Endothelial cell of umbilical vein (primary cell): ENCODE results near the gene NUDT21. TPM values are rescaled to one million over a fixed set of nuclear protein-coding genes. Genes with fewer than 3 reads are reported as not detected.

Experiments used
- BruUV-seq: library from RNA; stranded (reverse); fragments of 400-500 nt; replicated peaks from 2 replicates; lab custom pipeline; 2021; lab: Mats Ljungman, UMichigan
- CTCF ChIA-PET: fragments of 300-600, 350-600 bp; sonication (Branson Sonifier 250); formaldehyde crosslinking; loops from one replicate; lab custom pipeline; 2021; ENCODE audit warnings: antibody characterized with exemption, inconsistent platforms; lab: Charles Lee
- POLR2A ChIA-PET: fragments of 300-600, 350-600 bp; sonication (Branson Sonifier 250); formaldehyde crosslinking; loops from one replicate; lab custom pipeline; 2021; ENCODE audit warnings: antibody characterized with exemption, inconsistent platforms; lab: Charles Lee
- DNase-seq: peaks from one replicate; pipeline ENCODE4 v3.0.0-alpha.2; 2011; ENCODE audit warnings: low read depth, low spot score
- FAIRE-seq: peaks from 2 replicates; lab custom pipeline; 2011; peaks lifted over from hg19 to GRCh38; lab: Jason Lieb, UNC
- H2AFZ ChIP-seq: 2 replicates; pipeline ENCODE4 v1.6.0; 2012; ENCODE audit warnings: low read depth, low read length, control low read depth, inconsistent platforms
- H3K27ac ChIP-seq: 2 replicates; pipeline ENCODE4 v1.5.1; 2011; ENCODE audit warnings: low read depth, mild to moderate bottlenecking, control low read depth, low read length, moderate library complexity; ENCODE audit not compliant: insufficient read depth
- H3K27me3 ChIP-seq, 2 experiments: 2 replicates each; pipeline versions ENCODE4 v1.6.0 to v1.6.1; 2011; ENCODE audit warnings: low read length in 2 of 2, mixed read lengths in 1 of 2; ENCODE audit not compliant: control insufficient read depth in 2 of 2, insufficient read depth in 2 of 2
- H3K36me3 ChIP-seq, 2 experiments: 2 replicates in 1 of 2; 3 replicates in 1 of 2; pipeline ENCODE4 v1.5.1; 2011; ENCODE audit warnings: low read length in 2 of 2, mild to moderate bottlenecking in 1 of 2, moderate library complexity in 1 of 2; ENCODE audit not compliant: control insufficient read depth in 2 of 2, insufficient read depth in 2 of 2; ENCODE audit errors: extremely low read depth in 1 of 2
- H3K4me1 ChIP-seq: 3 replicates; pipeline ENCODE4 v1.5.1; 2011; ENCODE audit warnings: mild to moderate bottlenecking, low read length; ENCODE audit not compliant: control insufficient read depth, insufficient read depth; ENCODE audit errors: extremely low read depth
- H3K4me2 ChIP-seq: 2 replicates; pipeline ENCODE4 v1.6.1; 2011; ENCODE audit warnings: low read length, control low read depth, mixed read lengths; ENCODE audit not compliant: insufficient read depth
- H3K4me3 ChIP-seq, 3 experiments: fragments of 200-600 bp in 1 of 3; sonication (generic), shearing (Covaris generic) in 1 of 3; replicated peaks in 1 of 3; 2 replicates each; pipeline ENCODE4 v1.5.1; 2011 to 2016; ENCODE audit warnings: control low read depth in 3 of 3, low read length in 3 of 3, mild to moderate bottlenecking in 2 of 3, inconsistent platforms in 1 of 3, low read depth in 1 of 3, moderate library complexity in 1 of 3; ENCODE audit not compliant: insufficient read depth in 1 of 3
- H3K79me2 ChIP-seq: 2 replicates; pipeline ENCODE4 v1.6.0; 2012; ENCODE audit warnings: low read length, inconsistent platforms; ENCODE audit not compliant: control insufficient read depth, insufficient read depth
- H3K9ac ChIP-seq: replicated peaks from 2 replicates; pipeline ENCODE3; 2011; ENCODE audit warnings: low read length, control low read depth; ENCODE audit not compliant: insufficient read depth; ENCODE audit errors: extremely low read depth
- H3K9me1 ChIP-seq: replicated peaks from 3 replicates; pipeline ENCODE4 v1.6.0; 2011; ENCODE audit warnings: mild to moderate bottlenecking, low read length; ENCODE audit not compliant: control insufficient read depth, insufficient read depth; ENCODE audit errors: extremely low read depth
- H3K9me3 ChIP-seq: replicated peaks from 2 replicates; pipeline ENCODE4 v1.5.1; 2012; ENCODE audit warnings: low read length, inconsistent platforms; ENCODE audit not compliant: control insufficient read depth, insufficient read depth
- H4K20me1 ChIP-seq: replicated peaks from 2 replicates; pipeline ENCODE3; 2011; ENCODE audit warnings: mild to moderate bottlenecking, low read length; ENCODE audit not compliant: control insufficient read depth, insufficient read depth; ENCODE audit errors: extremely low read depth
- CTCF ChIP-seq, 2 donors: IDR thresholded peaks; 1 replicate in 1 of 2; 2 replicates in 1 of 2; pipeline ENCODE4 v1.5.1; 2011; ENCODE audit warnings: low read length in 2 of 2, mild to moderate bottlenecking in 2 of 2, moderate library complexity in 2 of 2, control low read depth in 1 of 2, inconsistent platforms in 1 of 2, low read depth in 1 of 2; ENCODE audit not compliant: insufficient read depth in 1 of 2; ENCODE audit errors: extremely low read depth in 1 of 2
- EZH2 ChIP-seq: IDR thresholded peaks from 2 replicates; pipeline ENCODE4 v1.6.1; 2012; ENCODE audit warnings: borderline replicate concordance, low read depth, mild to moderate bottlenecking, moderate library complexity, low read length, inconsistent platforms; ENCODE audit not compliant: severe bottlenecking
- FOS ChIP-seq: IDR thresholded peaks from 2 replicates; pipeline ENCODE4 v1.6.1; 2011; ENCODE audit warnings: mild to moderate bottlenecking, low read length, moderate library complexity, borderline replicate concordance; ENCODE audit not compliant: insufficient read depth
- GATA2 ChIP-seq: IDR thresholded peaks from 2 replicates; pipeline ENCODE4 v1.7.0; 2011; ENCODE audit warnings: low read depth, mild to moderate bottlenecking, moderate library complexity, mixed read lengths, low read length; ENCODE audit not compliant: insufficient read length, insufficient read depth
- JUN ChIP-seq: IDR thresholded peaks from 2 replicates; pipeline ENCODE4 v1.6.1; 2011; ENCODE audit warnings: borderline replicate concordance, low read depth; ENCODE audit not compliant: insufficient read length, insufficient read depth
- MYC ChIP-seq: IDR thresholded peaks from one replicate; pipeline ENCODE4 v1.6.1; 2011; ENCODE audit warnings: mild to moderate bottlenecking, low read depth, low read length
- POLR2A ChIP-seq: IDR thresholded peaks from 2 replicates; pipeline ENCODE4 v1.6.1; 2012; ENCODE audit warnings: low read depth, mild to moderate bottlenecking, control low read depth, low read length
- POLR2AphosphoS5 ChIP-seq: IDR thresholded peaks from 2 replicates; pipeline ENCODE4 v1.6.1; 2012; ENCODE audit warnings: low read depth, mild to moderate bottlenecking, control low read depth, low read length, moderate library complexity; ENCODE audit not compliant: insufficient read depth
- dilution Hi-C: fragments of 300-500 bp; cut with MboI; formaldehyde crosslinking; loops from one replicate; pipeline ENCODE4 v1.15.0; 2019; ENCODE audit warnings: low sequenced_read_pairs; ENCODE audit not compliant: extremely low pct_ligation_motif_present
- intact Hi-C: fragments of 100-400 bp; cut with micrococcal nuclease; formaldehyde crosslinking; loops from one replicate; pipeline ENCODE4 v1.10.0; 2022
- polyA plus RNA-seq, 4 experiments: library from polyadenylated mRNA; depleted of rRNA in 3 of 4; stranded (reverse) in 3 of 4; unstranded in 1 of 4; fragments of >200 nt; gene quantifications; 2 replicates each; pipeline versions ENCODE4 v1.2.1 to v1.2.3, GENCODE V29; 2011 to 2012; ENCODE audit warnings: missing spikeins in 1 of 4
- total RNA-seq: library from RNA; stranded (reverse); gene quantifications from 2 replicates; pipeline ENCODE4 v1.2.3, GENCODE V29; 2021
- TF ChIP-seq, protein P1 (sequence below): IDR thresholded peaks from 2 replicates; pipeline ENCODE4 v1.6.1; 2011; ENCODE audit not compliant: insufficient read depth, insufficient read length

The NUDT21 gene
- total and polyA plus RNA-seq, 2 donors (not counting 3 experiments of a cell fraction or from before 2014, with no cell fraction given), result 56.4 to 158 TPM

- dilution Hi-C loops, result no loop called here
- Histone ChIP-seq H3K4me2 (no peak overlapping the region), H3K36me3 (peaks cover 4 to 43% of the 10 kb centered on the region in 2 experiments), H3K4me1 (no peaks in the 10 kb centered on the region), H3K27ac (no peak overlapping the region), H3K27me3 (no peaks in the 10 kb centered on the region), H3K9me1 (no peaks in the 10 kb centered on the region), H4K20me1 (no peaks in the 10 kb centered on the region), H3K9ac (no peak overlapping the region), H3K79me2 (no peaks in the 10 kb centered on the region), H3K4me3 (no peak overlapping the region), H3K9me3 (no peaks in the 10 kb centered on the region), H2AFZ (no peak overlapping the region)
- intact Hi-C loops, result no loop called here
- no TSS peak for BruUV-seq
- no peak for FAIRE-seq
- ChIA-PET POLR2A (no interaction called here), CTCF (no interaction called here)
- no peak for DNase-seq
- TF ChIP-seq POLR2A, result no peak
- TF ChIP-seq EZH2, result no peak
- no peak for TF ChIP-seq CTCF (IDR thresholded peaks at IDR 0.05; ENCODE audit: extremely low read depth in 1 of 2, insufficient read depth in 1 of 2, low read depth in 1 of 2, low read length in 2 of 2)
- no peak for TF ChIP-seq MYC
- TF ChIP-seq FOS, result no peak
- TF ChIP-seq, protein P1, sequence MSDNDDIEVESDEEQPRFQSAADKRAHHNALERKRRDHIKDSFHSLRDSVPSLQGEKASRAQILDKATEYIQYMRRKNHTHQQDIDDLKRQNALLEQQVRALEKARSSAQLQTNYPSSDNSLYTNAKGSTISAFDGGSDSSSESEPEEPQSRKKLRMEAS, result no peak
- no peak for TF ChIP-seq GATA2
- no peak for TF ChIP-seq POLR2AphosphoS5
- TF ChIP-seq JUN, result no peak
Observed at GRCh38 chr16:56462064-56462796, 11.1 kb upstream of the NUDT21 start.
